AG10803 (cell line): ENCODE data around the gene CDK14.
"Not testable (repeated sequence)": the region's sequence is repeated elsewhere in the genome, so short reads cannot be mapped to it uniquely, and the experiment has no call there.

Experiments used
- DNase-seq: peaks from one replicate; pipeline ENCODE4 v3.0.0; 2010; ENCODE audit warnings: low read depth
- H3K4me3 ChIP-seq: 2 replicates; pipeline ENCODE4 v1.5.1; 2011; ENCODE audit warnings: mild to moderate bottlenecking, low read length, control low read depth
- TF ChIP-seq, protein P1 (sequence below): conservative IDR thresholded peaks from 2 replicates; pipeline ENCODE4 v1.5.1; 2011; ENCODE audit warnings: mild to moderate bottlenecking, low read length, control low read depth, inconsistent platforms

Gene CDK14

GRCh38 chr7:91169830-91170191 lies 573.7 kb downstream of the CDK14 start:
- TF ChIP-seq, protein P1, sequence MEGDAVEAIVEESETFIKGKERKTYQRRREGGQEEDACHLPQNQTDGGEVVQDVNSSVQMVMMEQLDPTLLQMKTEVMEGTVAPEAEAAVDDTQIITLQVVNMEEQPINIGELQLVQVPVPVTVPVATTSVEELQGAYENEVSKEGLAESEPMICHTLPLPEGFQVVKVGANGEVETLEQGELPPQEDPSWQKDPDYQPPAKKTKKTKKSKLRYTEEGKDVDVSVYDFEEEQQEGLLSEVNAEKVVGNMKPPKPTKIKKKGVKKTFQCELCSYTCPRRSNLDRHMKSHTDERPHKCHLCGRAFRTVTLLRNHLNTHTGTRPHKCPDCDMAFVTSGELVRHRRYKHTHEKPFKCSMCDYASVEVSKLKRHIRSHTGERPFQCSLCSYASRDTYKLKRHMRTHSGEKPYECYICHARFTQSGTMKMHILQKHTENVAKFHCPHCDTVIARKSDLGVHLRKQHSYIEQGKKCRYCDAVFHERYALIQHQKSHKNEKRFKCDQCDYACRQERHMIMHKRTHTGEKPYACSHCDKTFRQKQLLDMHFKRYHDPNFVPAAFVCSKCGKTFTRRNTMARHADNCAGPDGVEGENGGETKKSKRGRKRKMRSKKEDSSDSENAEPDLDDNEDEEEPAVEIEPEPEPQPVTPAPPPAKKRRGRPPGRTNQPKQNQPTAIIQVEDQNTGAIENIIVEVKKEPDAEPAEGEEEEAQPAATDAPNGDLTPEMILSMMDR: no peak
- H3K4me3 ChIP-seq: no peak overlapping the region
- DNase-seq: no peak

DNA sequence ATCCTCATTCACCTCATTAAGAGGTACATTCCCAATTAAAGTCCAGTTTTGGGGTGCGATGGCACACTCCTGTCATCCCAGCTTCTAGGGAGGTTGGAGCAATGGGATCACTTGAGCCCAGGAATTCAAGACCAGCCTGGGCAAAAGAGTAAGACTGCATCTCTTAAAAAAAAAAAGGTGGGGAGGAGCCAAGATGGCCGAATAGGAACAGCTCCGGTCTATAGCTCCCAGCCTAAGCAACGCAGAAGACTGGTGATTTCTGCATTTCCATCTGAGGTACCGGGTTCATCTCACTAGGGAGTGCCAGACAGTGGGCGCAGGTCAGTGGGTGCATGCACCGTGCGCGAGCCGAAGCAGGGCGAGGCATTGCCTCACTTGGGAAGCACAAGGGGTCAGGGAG lies 577.1 kb downstream of the CDK14 start:
- DNase-seq, H3K4me3 ChIP-seq: not testable (repeated sequence)

DNA sequence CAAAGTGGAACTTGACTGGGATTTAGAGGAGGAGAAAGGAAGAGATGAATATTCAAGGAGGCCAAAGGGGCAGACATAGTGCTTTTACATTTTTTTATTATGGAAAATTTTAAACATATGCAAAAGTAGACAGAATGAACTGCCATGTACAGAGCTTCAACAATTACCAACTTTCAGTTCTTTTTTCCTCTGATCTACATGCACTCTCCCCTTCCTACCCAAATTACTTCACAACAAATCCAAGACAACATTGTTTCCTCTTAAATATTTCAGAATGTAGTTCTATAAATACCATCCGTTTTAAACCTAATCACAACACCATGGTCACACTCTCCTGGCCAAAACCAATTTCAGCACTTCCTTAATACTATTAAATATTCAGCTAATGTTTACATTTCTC lies 584.6 kb downstream of the CDK14 start:
- TF ChIP-seq, protein P1: no peak
- DNase-seq: no peak
- no peak overlapping the region for H3K4me3 ChIP-seq

GRCh38 chr7:91181949-91182348 lies 585.8 kb downstream of the CDK14 start:
- no peak for DNase-seq
- H3K4me3 ChIP-seq: no peak overlapping the region
- TF ChIP-seq, protein P1: no peak

DNA sequence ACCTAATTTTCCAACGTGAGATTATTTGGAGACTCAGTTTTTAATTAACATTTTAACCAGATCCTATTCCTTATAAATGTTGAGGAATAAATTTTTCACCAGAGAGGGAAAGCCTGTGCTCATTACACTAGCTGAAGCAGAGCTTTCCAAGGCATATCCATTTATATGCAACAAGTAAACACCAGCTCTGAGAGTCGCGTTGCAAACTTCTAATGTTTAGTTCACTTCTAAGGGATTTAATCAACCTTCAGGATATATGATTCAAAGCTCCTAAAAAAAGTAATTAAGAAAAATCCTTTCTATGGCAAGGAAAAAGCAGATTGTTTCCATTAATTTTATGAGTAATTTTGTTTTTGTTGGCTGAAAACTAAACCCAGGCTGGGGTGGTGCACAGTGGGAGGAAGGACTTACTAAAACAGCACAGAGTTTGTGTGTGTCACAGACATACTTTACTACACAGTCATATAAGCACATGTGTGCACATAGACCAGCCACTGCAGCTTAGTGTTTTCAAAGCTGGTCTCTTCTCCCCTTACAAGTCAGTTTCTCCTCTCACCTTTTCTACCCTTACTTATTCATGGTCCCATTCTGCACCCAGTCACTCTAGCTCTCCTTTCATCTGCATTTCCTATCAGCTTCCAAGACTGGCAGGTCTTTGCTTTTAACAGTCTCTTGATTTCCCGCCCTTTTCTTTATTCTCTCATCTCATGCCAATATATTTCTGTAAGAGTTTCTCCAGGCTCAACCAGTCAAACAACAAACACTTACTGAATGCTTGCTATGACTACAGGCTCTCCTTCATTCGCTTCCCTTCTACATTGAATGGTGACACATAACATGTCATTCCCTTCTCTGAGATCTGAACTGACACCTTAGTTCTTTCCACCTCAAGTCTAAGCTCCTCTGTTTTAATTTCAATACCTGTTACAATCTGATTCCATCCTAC lies 587.0 kb downstream of the CDK14 start:
- DNase-seq: peak; percentile 93
- H3K4me3 ChIP-seq: no peak overlapping the region
- TF ChIP-seq, protein P1: no peak

DNA sequence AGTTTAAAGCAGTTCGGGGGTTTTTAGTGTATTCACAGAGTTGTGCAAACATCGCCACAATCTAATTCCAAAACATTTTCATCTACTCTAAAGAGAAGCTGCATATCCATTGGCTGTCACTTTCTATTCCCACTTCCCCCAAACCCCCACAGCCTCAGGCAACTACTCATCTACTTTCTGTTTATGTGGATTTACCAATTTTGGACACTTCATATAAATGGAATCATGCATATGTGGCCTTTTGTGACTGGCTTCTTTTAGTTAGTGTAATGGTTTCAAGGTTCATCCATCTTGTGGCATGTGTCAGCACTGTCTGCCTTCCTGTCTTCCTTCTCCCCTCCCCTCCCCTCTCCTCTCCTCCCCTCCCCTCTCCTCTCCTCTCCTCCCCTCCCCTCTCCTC lies 589.6 kb downstream of the CDK14 start:
- no peak overlapping the region for H3K4me3 ChIP-seq
- TF ChIP-seq, protein P1: no peak
- no peak for DNase-seq

GRCh38 chr7:91187061-91187460 lies 590.9 kb downstream of the CDK14 start:
- H3K4me3 ChIP-seq: no peak overlapping the region
- DNase-seq: no peak
- TF ChIP-seq, protein P1: no peak
